ENCODE data around the gene TNNC2. TPM values are rescaled to one million over a fixed set of nuclear protein-coding genes. Genes with fewer than 3 reads are reported as not detected.

The TNNC2 gene
- total and polyA plus RNA-seq, 10 donors = 0.54 to 3.4 (median 1.4) TPM; not detected in 5

DNA sequence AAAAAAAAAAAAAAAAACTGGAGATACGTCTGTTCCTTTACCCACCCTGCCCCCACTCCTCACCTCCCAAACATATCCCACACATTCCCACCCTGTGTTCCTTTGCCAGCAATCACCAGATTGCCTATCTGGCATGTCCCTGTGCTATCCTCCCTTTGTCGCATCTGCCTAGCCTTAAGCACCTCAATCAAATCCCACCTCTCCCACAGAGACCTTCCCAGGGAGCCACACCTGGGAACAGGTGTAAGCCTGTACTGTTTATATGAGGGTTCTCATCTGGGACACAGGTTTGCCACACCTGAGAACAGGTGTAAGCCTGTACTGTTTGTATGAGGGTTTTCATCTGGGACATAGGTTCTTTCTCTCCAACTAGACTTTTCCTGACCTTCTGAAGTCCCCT lies 52.2 kb downstream of the TNNC2 start:
- Histone ChIP-seq H3K4me1 (peaks cover 0 to 8% (median 4%) of the 10 kb centered on the region in 6 donors), H3K27ac (no peak overlapping the region), H3K9me3 (no peaks in the 10 kb centered on the region), H3K36me3 (no peaks in the 10 kb centered on the region), H3K27me3 (replicated peaks in 1 of 7) (peaks cover 0 to 5% (median 0%) of the 10 kb centered on the region in 7 donors), H3K4me3 (no peak overlapping the region)
- DNase-seq = no peak
- 52 to 80% (median 65%) methylated on average over 2 of the region's 2 CpGs for WGBS, 5 donors
- intact Hi-C loops (cut with DNase I; ENCODE audit: low total_unique reads) = loop anchor here (5.0 to 10.0 kb wide), 3 partner anchors 180 to 458 kb away; partner anchors contain the start of gene EPPIN
- TF ChIP-seq POLR2AphosphoS5 (IDR thresholded peaks at IDR 0.05) (no peak), POLR2A (IDR thresholded peaks at IDR 0.05) (no peak)
- TF ChIP-seq, protein P1, sequence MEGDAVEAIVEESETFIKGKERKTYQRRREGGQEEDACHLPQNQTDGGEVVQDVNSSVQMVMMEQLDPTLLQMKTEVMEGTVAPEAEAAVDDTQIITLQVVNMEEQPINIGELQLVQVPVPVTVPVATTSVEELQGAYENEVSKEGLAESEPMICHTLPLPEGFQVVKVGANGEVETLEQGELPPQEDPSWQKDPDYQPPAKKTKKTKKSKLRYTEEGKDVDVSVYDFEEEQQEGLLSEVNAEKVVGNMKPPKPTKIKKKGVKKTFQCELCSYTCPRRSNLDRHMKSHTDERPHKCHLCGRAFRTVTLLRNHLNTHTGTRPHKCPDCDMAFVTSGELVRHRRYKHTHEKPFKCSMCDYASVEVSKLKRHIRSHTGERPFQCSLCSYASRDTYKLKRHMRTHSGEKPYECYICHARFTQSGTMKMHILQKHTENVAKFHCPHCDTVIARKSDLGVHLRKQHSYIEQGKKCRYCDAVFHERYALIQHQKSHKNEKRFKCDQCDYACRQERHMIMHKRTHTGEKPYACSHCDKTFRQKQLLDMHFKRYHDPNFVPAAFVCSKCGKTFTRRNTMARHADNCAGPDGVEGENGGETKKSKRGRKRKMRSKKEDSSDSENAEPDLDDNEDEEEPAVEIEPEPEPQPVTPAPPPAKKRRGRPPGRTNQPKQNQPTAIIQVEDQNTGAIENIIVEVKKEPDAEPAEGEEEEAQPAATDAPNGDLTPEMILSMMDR (IDR thresholded peaks at IDR 0.05 in 8 of 11, conservative IDR thresholded peaks at IDR 0.05 in 3 of 11) = no peak

Small RNA genes lying within 50 kb of the gene (small RNA-seq; reads per million reads assigned to genes)
- gene RNU6ATAC38P = 0 reads per million in 4 donors

Other genes starting within 250 kb of the TNNC2 start
- not detected for gene WFDC8, start 248.0 kb downstream of the TNNC2 start, total RNA-seq
- not detected for gene WFDC8, start 248.0 kb downstream of the TNNC2 start, polyA plus RNA-seq
- gene WFDC10A, start 197.6 kb downstream of the TNNC2 start, total RNA-seq = not detected
- gene WFDC10A, start 197.6 kb downstream of the TNNC2 start, polyA plus RNA-seq = not detected
- not detected for gene WFDC9, start 196.0 kb downstream of the TNNC2 start, total RNA-seq
- not detected for gene WFDC9, start 196.0 kb downstream of the TNNC2 start, polyA plus RNA-seq
- not detected for gene WFDC11, start 157.1 kb downstream of the TNNC2 start, total RNA-seq
- gene WFDC11, start 157.1 kb downstream of the TNNC2 start, polyA plus RNA-seq = not detected
- gene WFDC13, start 125.3 kb downstream of the TNNC2 start, total RNA-seq = not detected
- gene WFDC13, start 125.3 kb downstream of the TNNC2 start, polyA plus RNA-seq = not detected
- gene WFDC10B, start 122.3 kb downstream of the TNNC2 start, total RNA-seq = not detected
- not detected for gene WFDC10B, start 122.3 kb downstream of the TNNC2 start, polyA plus RNA-seq
- not detected for gene SPINT4, start 105.0 kb downstream of the TNNC2 start, total RNA-seq
- gene SPINT4, start 105.0 kb downstream of the TNNC2 start, polyA plus RNA-seq = not detected
- not detected for gene WFDC3, start 35.4 kb downstream of the TNNC2 start, total RNA-seq
- 1 to 10 TPM in 1 of 3 donors, under 1 TPM in 2; 0.70 to 1.2 (median 0.89) TPM for gene WFDC3, start 35.4 kb downstream of the TNNC2 start, polyA plus RNA-seq
- gene DNTTIP1, start 35.4 kb downstream of the TNNC2 start, total RNA-seq = 10 to 100 TPM; 21.0 to 39.3 (median 29.6) TPM
- gene DNTTIP1, start 35.4 kb downstream of the TNNC2 start, polyA plus RNA-seq = 10 to 100 TPM; 31.8 to 34.7 (median 32.5) TPM
- 10 to 100 TPM in 4 of 7 donors, 1 to 10 TPM in 3; 3.0 to 22.2 (median 12.3) TPM for gene UBE2C, start 14.7 kb downstream of the TNNC2 start, total RNA-seq
- 10 to 100 TPM; 11.4 to 56.4 (median 19.7) TPM for gene UBE2C, start 14.7 kb downstream of the TNNC2 start, polyA plus RNA-seq
- 10 to 100 TPM in 6 of 7 donors, 1 to 10 TPM in 1; 8.8 to 32.4 (median 20.0) TPM for gene SNX21, start 6.5 kb upstream of the TNNC2 start, total RNA-seq
- 10 to 100 TPM in 2 of 3 donors, 1 to 10 TPM in 1; 6.3 to 15.8 (median 15.7) TPM for gene SNX21, start 6.5 kb upstream of the TNNC2 start, polyA plus RNA-seq
- gene ACOT8, start 30.1 kb upstream of the TNNC2 start, total RNA-seq = 10 to 100 TPM; 19.4 to 37.4 (median 24.7) TPM
- 10 to 100 TPM; 28.1 to 36.7 (median 34.2) TPM for gene ACOT8, start 30.1 kb upstream of the TNNC2 start, polyA plus RNA-seq
- gene ZSWIM3, start 30.3 kb upstream of the TNNC2 start, total RNA-seq = 1 to 10 TPM; 4.4 to 7.1 (median 5.4) TPM
- 1 to 10 TPM; 3.1 to 4.2 (median 3.5) TPM for gene ZSWIM3, start 30.3 kb upstream of the TNNC2 start, polyA plus RNA-seq
- 10 to 100 TPM in 6 of 7 donors, 1 to 10 TPM in 1; 8.5 to 16.1 (median 11.1) TPM for gene ZSWIM1, start 53.9 kb upstream of the TNNC2 start, total RNA-seq
- 1 to 10 TPM; 3.7 to 5.5 (median 3.9) TPM for gene ZSWIM1, start 53.9 kb upstream of the TNNC2 start, polyA plus RNA-seq
- 10 to 100 TPM in 1 of 7 donors, 1 to 10 TPM in 6; 1.5 to 11.5 (median 4.0) TPM for gene SPATA25, start 60.3 kb upstream of the TNNC2 start, total RNA-seq
- gene SPATA25, start 60.3 kb upstream of the TNNC2 start, polyA plus RNA-seq = 1 to 10 TPM in 1 of 3 donors, under 1 TPM in 2; 0.41 to 3.1 (median 0.46) TPM
- gene NEURL2, start 63.9 kb upstream of the TNNC2 start, total RNA-seq = 10 to 100 TPM in 2 of 7 donors, 1 to 10 TPM in 5; 3.3 to 19.4 (median 6.4) TPM
- gene NEURL2, start 63.9 kb upstream of the TNNC2 start, polyA plus RNA-seq = 1 to 10 TPM; 2.7 to 4.4 (median 3.5) TPM
- gene CTSA, start 64.0 kb upstream of the TNNC2 start, total RNA-seq = 100 to 1,000 TPM; 162 to 203 (median 183) TPM
- gene CTSA, start 64.0 kb upstream of the TNNC2 start, polyA plus RNA-seq = 100 to 1,000 TPM in 1 of 3 donors, 10 to 100 TPM in 2; 56.6 to 105 (median 65.8) TPM
- 100 to 1,000 TPM in 2 of 7 donors, 10 to 100 TPM in 5; 19.2 to 430 (median 46.7) TPM for gene PLTP, start 84.8 kb upstream of the TNNC2 start, total RNA-seq
- gene PLTP, start 84.8 kb upstream of the TNNC2 start, polyA plus RNA-seq = 10 to 100 TPM in 2 of 3 donors, 1 to 10 TPM in 1; 7.5 to 58.2 (median 16.7) TPM
- gene PCIF1, start 107.4 kb upstream of the TNNC2 start, total RNA-seq = 10 to 100 TPM; 41.2 to 61.9 (median 52.4) TPM
- 10 to 100 TPM; 25.1 to 33.8 (median 31.0) TPM for gene PCIF1, start 107.4 kb upstream of the TNNC2 start, polyA plus RNA-seq
- 10 to 100 TPM; 25.9 to 46.3 (median 33.8) TPM for gene ZNF335, start 144.9 kb upstream of the TNNC2 start, total RNA-seq
- gene ZNF335, start 144.9 kb upstream of the TNNC2 start, polyA plus RNA-seq = 10 to 100 TPM in 2 of 3 donors, 1 to 10 TPM in 1; 8.2 to 17.9 (median 17.8) TPM
- 100 to 1,000 TPM in 5 of 7 donors, 10 to 100 TPM in 2; 75.2 to 295 (median 168) TPM for gene MMP9, start 181.6 kb upstream of the TNNC2 start, total RNA-seq
- 10 to 100 TPM; 33.3 to 49.7 (median 37.1) TPM for gene MMP9, start 181.6 kb upstream of the TNNC2 start, polyA plus RNA-seq
- gene SLC12A5, start 201.9 kb upstream of the TNNC2 start, total RNA-seq = 1 to 10 TPM in 5 of 7 donors, under 1 TPM in 2; 0.20 to 4.0 (median 2.5) TPM
- gene SLC12A5, start 201.9 kb upstream of the TNNC2 start, polyA plus RNA-seq = 1 to 10 TPM; 1.8 to 8.7 (median 4.1) TPM

Data from spleen (tissue), 11 donors.